GM10248 (cell line): ENCODE data around the gene NEB.
"Not testable (repeated sequence)": the region's sequence is repeated elsewhere in the genome, so short reads cannot be mapped to it uniquely, and the experiment has no call there.

Experiments
- CTCF ChIA-PET: fragments of 300-600 bp; sonication (Branson Sonifier 250); formaldehyde crosslinking; extraction: SDS; loops from one replicate; lab custom pipeline; 2021; ENCODE audit warnings: antibody characterized with exemption; lab: Yijun Ruan, JAX
- POLR2A ChIA-PET: fragments of 350-650 bp; sonication (Branson Sonifier 250); formaldehyde crosslinking; extraction: SDS; loops from one replicate; lab custom pipeline; 2020; ENCODE audit warnings: antibody characterized with exemption; lab: Yijun Ruan, JAX
- DNase-seq: peaks from one replicate; pipeline ENCODE4 v3.0.0; 2012; ENCODE audit errors: extremely low spot score
- CTCF ChIP-seq: IDR thresholded peaks from 2 replicates; pipeline ENCODE4 v1.5.1; 2012; ENCODE audit warnings: mild to moderate bottlenecking, low read depth; ENCODE audit errors: extremely low read depth, missing control alignments, control extremely low read depth

NEB gene

GRCh38 chr2:151560289-151560688 is 174.0 kb downstream of the NEB start:
- no peak for TF ChIP-seq CTCF
- no peak for DNase-seq
- ChIA-PET POLR2A (no interaction called here), CTCF (interaction anchor here (1.2 kb wide), 1 partner anchor 9 kb away, joined by 3 read pairs; no protein-coding TSS in a partner anchor)

- CTCF ChIA-PET: interaction anchor here (1.2 kb wide), 1 partner anchor 8 kb away, joined by 3 read pairs; no protein-coding TSS in a partner anchor
- POLR2A ChIA-PET, DNase-seq: not testable (repeated sequence)
Measured at GRCh38 chr2:151559431-151559830, 174.8 kb downstream of the NEB start.

- CTCF ChIA-PET: interaction anchor here (1.4 kb wide), 1 partner anchor 13 kb away, joined by 4 read pairs; no protein-coding TSS in a partner anchor
Measured at GRCh38 chr2:151557883-151558282, 176.4 kb downstream of the NEB start.

GRCh38 chr2:151556121-151556520 is 178.2 kb downstream of the NEB start:
- no peak for DNase-seq
- TF ChIP-seq CTCF: no peak
- CTCF ChIA-PET: interaction anchor here (1.1 kb wide), 1 partner anchor 233 kb away, joined by 3 read pairs; no protein-coding TSS in a partner anchor
- POLR2A ChIA-PET: no interaction called here

More at GRCh38 chr2:151557883-151558282, 176.4 kb downstream of the NEB start:
- POLR2A ChIA-PET, DNase-seq: not testable (repeated sequence)

- TF ChIP-seq CTCF: no peak
- POLR2A ChIA-PET: no interaction called here
- DNase-seq: no peak
- CTCF ChIA-PET: interaction anchor here (1.2 kb wide), 1 partner anchor 8 kb away, joined by 3 read pairs; no protein-coding TSS in a partner anchor
Measured at GRCh38 chr2:151552287-151552686, 182.0 kb downstream of the NEB start.

GRCh38 chr2:151551556-151551955 is 182.7 kb downstream of the NEB start:
- DNase-seq: no peak
- POLR2A ChIA-PET: no interaction called here
- no peak for TF ChIP-seq CTCF
- CTCF ChIA-PET: interaction anchor here (0.9 kb wide), 1 partner anchor 8 kb away, joined by 3 read pairs; no protein-coding TSS in a partner anchor

GRCh38 chr2:151549191-151549590 is 185.1 kb downstream of the NEB start:
- POLR2A ChIA-PET: no interaction called here
- CTCF ChIA-PET: no interaction called here
- no peak for DNase-seq
- no peak for TF ChIP-seq CTCF
